Measurements from ENCODE around the gene SPACA9. TPM values are rescaled to one million over a fixed set of nuclear protein-coding genes. Genes with fewer than 3 reads are reported as not detected.

SPACA9 gene
- total and polyA plus RNA-seq, 2 experiments from 2014 or later = 1.1 to 1.5 TPM

DNA sequence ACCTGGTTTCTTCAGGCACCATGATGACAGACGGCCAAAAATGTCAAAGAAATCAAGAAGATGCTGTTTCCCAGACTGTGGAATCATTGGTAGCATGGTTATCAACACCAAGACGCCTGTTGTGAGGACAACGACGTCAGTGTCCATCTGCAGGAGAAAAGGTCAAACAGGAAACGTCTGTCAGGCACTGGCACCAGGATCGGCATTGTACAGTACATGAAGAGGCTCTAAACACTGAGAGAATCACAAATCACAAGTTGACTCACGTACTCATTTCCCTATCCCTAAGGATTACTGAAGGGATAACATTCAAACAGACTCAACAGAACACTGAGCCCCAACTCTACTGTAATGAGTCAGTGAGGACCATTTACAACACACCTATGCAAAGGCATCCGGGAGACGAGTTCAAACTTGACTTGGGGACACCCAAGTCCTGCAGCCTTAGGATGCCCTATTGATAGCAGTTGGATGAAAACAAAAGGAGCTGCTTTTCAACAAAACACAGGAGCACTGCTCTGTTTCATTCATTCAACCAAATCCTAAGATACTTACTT lies 44.7 kb downstream of the SPACA9 start (continued):
- TF ChIP-seq, protein P1, sequence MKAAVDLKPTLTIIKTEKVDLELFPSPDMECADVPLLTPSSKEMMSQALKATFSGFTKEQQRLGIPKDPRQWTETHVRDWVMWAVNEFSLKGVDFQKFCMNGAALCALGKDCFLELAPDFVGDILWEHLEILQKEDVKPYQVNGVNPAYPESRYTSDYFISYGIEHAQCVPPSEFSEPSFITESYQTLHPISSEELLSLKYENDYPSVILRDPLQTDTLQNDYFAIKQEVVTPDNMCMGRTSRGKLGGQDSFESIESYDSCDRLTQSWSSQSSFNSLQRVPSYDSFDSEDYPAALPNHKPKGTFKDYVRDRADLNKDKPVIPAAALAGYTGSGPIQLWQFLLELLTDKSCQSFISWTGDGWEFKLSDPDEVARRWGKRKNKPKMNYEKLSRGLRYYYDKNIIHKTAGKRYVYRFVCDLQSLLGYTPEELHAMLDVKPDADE (IDR thresholded peaks at IDR 0.05) = no peak
- TF ChIP-seq CREB1 (CRISPR knock-in tag; IDR thresholded peaks at IDR 0.05; ENCODE audit: low read depth) (no peak), ZNF114 (CRISPR knock-in tag; IDR thresholded peaks at IDR 0.05) (no peak), NANOG (IDR thresholded peaks at IDR 0.05; ENCODE audit: borderline replicate concordance) (no peak)
- TF ChIP-seq, protein P2, sequence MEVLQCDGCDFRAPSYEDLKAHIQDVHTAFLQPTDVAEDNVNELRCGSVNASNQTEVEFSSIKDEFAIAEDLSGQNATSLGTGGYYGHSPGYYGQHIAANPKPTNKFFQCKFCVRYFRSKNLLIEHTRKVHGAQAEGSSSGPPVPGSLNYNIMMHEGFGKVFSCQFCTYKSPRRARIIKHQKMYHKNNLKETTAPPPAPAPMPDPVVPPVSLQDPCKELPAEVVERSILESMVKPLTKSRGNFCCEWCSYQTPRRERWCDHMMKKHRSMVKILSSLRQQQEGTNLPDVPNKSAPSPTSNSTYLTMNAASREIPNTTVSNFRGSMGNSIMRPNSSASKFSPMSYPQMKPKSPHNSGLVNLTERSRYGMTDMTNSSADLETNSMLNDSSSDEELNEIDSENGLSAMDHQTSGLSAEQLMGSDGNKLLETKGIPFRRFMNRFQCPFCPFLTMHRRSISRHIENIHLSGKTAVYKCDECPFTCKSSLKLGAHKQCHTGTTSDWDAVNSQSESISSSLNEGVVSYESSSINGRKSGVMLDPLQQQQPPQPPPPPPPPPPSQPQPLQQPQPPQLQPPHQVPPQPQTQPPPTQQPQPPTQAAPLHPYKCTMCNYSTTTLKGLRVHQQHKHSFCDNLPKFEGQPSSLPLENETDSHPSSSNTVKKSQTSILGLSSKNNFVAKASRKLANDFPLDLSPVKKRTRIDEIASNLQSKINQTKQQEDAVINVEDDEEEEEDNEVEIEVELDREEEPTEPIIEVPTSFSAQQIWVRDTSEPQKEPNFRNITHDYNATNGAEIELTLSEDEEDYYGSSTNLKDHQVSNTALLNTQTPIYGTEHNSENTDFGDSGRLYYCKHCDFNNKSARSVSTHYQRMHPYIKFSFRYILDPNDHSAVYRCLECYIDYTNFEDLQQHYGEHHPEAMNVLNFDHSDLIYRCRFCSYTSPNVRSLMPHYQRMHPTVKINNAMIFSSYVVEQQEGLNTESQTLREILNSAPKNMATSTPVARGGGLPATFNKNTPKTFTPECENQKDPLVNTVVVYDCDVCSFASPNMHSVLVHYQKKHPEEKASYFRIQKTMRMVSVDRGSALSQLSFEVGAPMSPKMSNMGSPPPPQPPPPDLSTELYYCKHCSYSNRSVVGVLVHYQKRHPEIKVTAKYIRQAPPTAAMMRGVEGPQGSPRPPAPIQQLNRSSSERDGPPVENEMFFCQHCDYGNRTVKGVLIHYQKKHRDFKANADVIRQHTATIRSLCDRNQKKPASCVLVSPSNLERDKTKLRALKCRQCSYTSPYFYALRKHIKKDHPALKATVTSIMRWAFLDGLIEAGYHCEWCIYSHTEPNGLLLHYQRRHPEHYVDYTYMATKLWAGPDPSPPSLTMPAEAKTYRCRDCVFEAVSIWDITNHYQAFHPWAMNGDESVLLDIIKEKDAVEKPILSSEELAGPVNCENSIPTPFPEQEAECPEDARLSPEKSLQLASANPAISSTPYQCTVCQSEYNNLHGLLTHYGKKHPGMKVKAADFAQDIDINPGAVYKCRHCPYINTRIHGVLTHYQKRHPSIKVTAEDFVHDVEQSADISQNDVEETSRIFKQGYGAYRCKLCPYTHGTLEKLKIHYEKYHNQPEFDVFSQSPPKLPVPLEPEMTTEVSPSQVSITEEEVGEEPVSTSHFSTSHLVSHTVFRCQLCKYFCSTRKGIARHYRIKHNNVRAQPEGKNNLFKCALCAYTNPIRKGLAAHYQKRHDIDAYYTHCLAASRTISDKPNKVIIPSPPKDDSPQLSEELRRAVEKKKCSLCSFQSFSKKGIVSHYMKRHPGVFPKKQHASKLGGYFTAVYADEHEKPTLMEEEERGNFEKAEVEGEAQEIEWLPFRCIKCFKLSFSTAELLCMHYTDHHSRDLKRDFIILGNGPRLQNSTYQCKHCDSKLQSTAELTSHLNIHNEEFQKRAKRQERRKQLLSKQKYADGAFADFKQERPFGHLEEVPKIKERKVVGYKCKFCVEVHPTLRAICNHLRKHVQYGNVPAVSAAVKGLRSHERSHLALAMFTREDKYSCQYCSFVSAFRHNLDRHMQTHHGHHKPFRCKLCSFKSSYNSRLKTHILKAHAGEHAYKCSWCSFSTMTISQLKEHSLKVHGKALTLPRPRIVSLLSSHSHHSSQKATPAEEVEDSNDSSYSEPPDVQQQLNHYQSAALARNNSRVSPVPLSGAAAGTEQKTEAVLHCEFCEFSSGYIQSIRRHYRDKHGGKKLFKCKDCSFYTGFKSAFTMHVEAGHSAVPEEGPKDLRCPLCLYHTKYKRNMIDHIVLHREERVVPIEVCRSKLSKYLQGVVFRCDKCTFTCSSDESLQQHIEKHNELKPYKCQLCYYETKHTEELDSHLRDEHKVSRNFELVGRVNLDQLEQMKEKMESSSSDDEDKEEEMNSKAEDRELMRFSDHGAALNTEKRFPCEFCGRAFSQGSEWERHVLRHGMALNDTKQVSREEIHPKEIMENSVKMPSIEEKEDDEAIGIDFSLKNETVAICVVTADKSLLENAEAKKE (CRISPR knock-in tag; IDR thresholded peaks at IDR 0.05) = no peak

DNA sequence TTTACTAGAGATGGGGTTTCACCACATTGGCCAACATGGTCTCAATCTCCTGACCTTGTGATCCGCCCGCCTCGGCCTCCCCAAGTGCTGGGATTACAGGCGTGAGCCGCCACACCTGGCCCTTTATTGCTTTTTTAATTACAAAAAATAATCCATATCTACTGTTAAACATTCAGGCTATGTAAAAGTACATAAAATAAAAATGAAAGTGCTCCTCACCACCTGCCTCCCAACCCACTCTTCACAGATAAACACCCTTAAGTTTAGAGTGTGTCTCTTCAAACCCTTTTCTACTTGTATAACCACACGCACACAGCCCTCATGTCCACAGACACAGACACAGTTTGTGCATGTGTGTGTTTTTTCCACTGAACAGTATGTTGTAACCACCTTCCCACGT lies 49.0 kb downstream of the SPACA9 start:
- H3K4me3 Mint-ChIP-seq = no peak overlapping the region
- no peaks in the 10 kb centered on the region for H3K9me3 Mint-ChIP-seq
- TF ChIP-seq, protein P3, sequence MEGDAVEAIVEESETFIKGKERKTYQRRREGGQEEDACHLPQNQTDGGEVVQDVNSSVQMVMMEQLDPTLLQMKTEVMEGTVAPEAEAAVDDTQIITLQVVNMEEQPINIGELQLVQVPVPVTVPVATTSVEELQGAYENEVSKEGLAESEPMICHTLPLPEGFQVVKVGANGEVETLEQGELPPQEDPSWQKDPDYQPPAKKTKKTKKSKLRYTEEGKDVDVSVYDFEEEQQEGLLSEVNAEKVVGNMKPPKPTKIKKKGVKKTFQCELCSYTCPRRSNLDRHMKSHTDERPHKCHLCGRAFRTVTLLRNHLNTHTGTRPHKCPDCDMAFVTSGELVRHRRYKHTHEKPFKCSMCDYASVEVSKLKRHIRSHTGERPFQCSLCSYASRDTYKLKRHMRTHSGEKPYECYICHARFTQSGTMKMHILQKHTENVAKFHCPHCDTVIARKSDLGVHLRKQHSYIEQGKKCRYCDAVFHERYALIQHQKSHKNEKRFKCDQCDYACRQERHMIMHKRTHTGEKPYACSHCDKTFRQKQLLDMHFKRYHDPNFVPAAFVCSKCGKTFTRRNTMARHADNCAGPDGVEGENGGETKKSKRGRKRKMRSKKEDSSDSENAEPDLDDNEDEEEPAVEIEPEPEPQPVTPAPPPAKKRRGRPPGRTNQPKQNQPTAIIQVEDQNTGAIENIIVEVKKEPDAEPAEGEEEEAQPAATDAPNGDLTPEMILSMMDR (conservative IDR thresholded peaks at IDR 0.05; ENCODE audit: low read depth in 2 of 2) = no peak
- TF ChIP-seq EZH2phosphoT487 (IDR thresholded peaks at IDR 0.05; ENCODE audit: unreplicated experiment) (no peak), POLR2AphosphoS5 (IDR thresholded peaks at IDR 0.05; ENCODE audit: low read depth) (no peak), EZH2 (IDR thresholded peaks at IDR 0.05; ENCODE audit: low read depth, unreplicated experiment) (no peak), JUNB (IDR thresholded peaks at IDR 0.05; ENCODE audit: unreplicated experiment) (no peak), ZNF114 (CRISPR knock-in tag; IDR thresholded peaks at IDR 0.05) (no peak)
- TF ChIP-seq, protein P1 (IDR thresholded peaks at IDR 0.05) = no peak
- TF ChIP-seq, protein P4, sequence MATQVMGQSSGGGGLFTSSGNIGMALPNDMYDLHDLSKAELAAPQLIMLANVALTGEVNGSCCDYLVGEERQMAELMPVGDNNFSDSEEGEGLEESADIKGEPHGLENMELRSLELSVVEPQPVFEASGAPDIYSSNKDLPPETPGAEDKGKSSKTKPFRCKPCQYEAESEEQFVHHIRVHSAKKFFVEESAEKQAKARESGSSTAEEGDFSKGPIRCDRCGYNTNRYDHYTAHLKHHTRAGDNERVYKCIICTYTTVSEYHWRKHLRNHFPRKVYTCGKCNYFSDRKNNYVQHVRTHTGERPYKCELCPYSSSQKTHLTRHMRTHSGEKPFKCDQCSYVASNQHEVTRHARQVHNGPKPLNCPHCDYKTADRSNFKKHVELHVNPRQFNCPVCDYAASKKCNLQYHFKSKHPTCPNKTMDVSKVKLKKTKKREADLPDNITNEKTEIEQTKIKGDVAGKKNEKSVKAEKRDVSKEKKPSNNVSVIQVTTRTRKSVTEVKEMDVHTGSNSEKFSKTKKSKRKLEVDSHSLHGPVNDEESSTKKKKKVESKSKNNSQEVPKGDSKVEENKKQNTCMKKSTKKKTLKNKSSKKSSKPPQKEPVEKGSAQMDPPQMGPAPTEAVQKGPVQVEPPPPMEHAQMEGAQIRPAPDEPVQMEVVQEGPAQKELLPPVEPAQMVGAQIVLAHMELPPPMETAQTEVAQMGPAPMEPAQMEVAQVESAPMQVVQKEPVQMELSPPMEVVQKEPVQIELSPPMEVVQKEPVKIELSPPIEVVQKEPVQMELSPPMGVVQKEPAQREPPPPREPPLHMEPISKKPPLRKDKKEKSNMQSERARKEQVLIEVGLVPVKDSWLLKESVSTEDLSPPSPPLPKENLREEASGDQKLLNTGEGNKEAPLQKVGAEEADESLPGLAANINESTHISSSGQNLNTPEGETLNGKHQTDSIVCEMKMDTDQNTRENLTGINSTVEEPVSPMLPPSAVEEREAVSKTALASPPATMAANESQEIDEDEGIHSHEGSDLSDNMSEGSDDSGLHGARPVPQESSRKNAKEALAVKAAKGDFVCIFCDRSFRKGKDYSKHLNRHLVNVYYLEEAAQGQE (IDR thresholded peaks at IDR 0.05; ENCODE audit: unreplicated experiment) = no peak
- Histone ChIP-seq H3K79me2 (replicated peaks; ENCODE audit: insufficient read depth) (peaks cover 7% of the 10 kb centered on the region; the same call in 1 of the 2 replicates), H4K20me1 (replicated peaks; ENCODE audit: insufficient read depth) (peaks cover 18% of the 10 kb centered on the region), H3F3A (replicated peaks; ENCODE audit: low read depth) (no peaks in the 10 kb centered on the region), H3K27me3 (ENCODE audit: insufficient read depth) (no peaks in the 10 kb centered on the region), H3K9me2 (ENCODE audit: insufficient read depth) (no peaks in the 10 kb centered on the region), H3K4me3 (no peak overlapping the region), H2AFZ (no peak overlapping the region), H3K4me2 (no peak overlapping the region), H3K4me1 (ENCODE audit: insufficient read depth) (no peaks in the 10 kb centered on the region), H3K27ac (ENCODE audit: low read depth) (no peak overlapping the region), H3K36me3 (ENCODE audit: insufficient read depth) (peaks cover 19% of the 10 kb centered on the region; the same call in 1 of the 2 replicates)
- no peaks in the 10 kb centered on the region for H3K27me3 Mint-ChIP-seq (ENCODE audit: insufficient read depth, low read depth, poor library complexity)
- H3K4me1 Mint-ChIP-seq = no peaks in the 10 kb centered on the region
- ATAC-seq = no peak
- H3K36me3 Mint-ChIP-seq (ENCODE audit: low read depth) = peaks cover 23% of the 10 kb centered on the region
- no peak for DNase-seq (ENCODE audit: low spot score)
- no peak overlapping the region for H3K27ac Mint-ChIP-seq

All from GM23338 (cell line).